ENCODE results near the gene NUDT4.
"Not testable (repeated sequence)": the region's sequence is repeated elsewhere in the genome, so short reads cannot be mapped to it uniquely, and the experiment has no call there.

GRCh38 chr12:93409343-93410187, 31.8 kb downstream of the NUDT4 start:
- TF ChIP-seq CTCF (conservative IDR thresholded peaks at IDR 0.05; ENCODE audit: low read depth, low read length); POLR2A (IDR thresholded peaks at IDR 0.05; ENCODE audit: low read depth, low read length); RAD21 (IDR thresholded peaks at IDR 0.05; ENCODE audit: low read length); RFX5 (IDR thresholded peaks at IDR 0.05; ENCODE audit: low read depth, low read length); MXI1 (IDR thresholded peaks at IDR 0.05; ENCODE audit: borderline replicate concordance, low read depth, low read length); BHLHE40 (IDR thresholded peaks at IDR 0.05; ENCODE audit: low read depth, low read length); CEBPB (IDR thresholded peaks at IDR 0.05; ENCODE audit: low read depth, low read length); ELK1 (IDR thresholded peaks at IDR 0.05; ENCODE audit: borderline replicate concordance, low read depth, low read length); FOS (IDR thresholded peaks at IDR 0.05; ENCODE audit: low read depth, low read length); CHD1 (IDR thresholded peaks at IDR 0.05; ENCODE audit: low read depth, low read length); MAZ (IDR thresholded peaks at IDR 0.05; ENCODE audit: borderline replicate concordance, low read depth, low read length); SMC3 (IDR thresholded peaks at IDR 0.05; ENCODE audit: low read depth, low read length); RCOR1 (IDR thresholded peaks at IDR 0.05; ENCODE audit: insufficient replicate concordance, low read length): not testable (repeated sequence)
- TF ChIP-seq, protein P1, sequence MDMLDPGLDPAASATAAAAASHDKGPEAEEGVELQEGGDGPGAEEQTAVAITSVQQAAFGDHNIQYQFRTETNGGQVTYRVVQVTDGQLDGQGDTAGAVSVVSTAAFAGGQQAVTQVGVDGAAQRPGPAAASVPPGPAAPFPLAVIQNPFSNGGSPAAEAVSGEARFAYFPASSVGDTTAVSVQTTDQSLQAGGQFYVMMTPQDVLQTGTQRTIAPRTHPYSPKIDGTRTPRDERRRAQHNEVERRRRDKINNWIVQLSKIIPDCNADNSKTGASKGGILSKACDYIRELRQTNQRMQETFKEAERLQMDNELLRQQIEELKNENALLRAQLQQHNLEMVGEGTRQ (IDR thresholded peaks at IDR 0.05; ENCODE audit: low read depth, low read length): not testable (repeated sequence)

Measured in IMR-90 (cell line).